ENCODE results near the gene CCDC57.
"Not testable (repeated sequence)": the region's sequence is repeated elsewhere in the genome, so short reads cannot be mapped to it uniquely, and the experiment has no call there.

The CCDC57 gene

DNA sequence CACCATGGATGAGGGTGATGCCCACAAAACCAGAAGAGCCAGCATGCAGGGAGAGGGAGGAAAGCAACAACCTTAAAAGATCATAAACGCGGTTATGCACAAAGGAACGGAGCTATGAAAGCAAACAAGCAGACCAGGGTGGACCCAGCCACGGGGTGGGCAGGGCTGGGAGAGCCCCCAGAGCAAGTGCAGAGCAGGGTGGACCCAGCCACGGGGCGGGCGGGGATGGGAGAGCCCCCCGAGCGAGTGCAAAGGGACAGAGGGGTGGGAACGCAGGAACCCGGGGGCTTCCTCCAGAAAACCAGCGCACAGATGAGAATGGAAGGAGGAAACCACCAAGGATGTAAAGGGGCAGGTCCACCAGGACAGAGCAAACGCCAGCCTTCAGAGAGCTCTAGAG is 33.2 kb downstream of the CCDC57 start:
- DNase-seq (ENCODE audit: low read depth in 2 of 2) = no peak
- TF ChIP-seq, protein P1, sequence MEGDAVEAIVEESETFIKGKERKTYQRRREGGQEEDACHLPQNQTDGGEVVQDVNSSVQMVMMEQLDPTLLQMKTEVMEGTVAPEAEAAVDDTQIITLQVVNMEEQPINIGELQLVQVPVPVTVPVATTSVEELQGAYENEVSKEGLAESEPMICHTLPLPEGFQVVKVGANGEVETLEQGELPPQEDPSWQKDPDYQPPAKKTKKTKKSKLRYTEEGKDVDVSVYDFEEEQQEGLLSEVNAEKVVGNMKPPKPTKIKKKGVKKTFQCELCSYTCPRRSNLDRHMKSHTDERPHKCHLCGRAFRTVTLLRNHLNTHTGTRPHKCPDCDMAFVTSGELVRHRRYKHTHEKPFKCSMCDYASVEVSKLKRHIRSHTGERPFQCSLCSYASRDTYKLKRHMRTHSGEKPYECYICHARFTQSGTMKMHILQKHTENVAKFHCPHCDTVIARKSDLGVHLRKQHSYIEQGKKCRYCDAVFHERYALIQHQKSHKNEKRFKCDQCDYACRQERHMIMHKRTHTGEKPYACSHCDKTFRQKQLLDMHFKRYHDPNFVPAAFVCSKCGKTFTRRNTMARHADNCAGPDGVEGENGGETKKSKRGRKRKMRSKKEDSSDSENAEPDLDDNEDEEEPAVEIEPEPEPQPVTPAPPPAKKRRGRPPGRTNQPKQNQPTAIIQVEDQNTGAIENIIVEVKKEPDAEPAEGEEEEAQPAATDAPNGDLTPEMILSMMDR (IDR thresholded peaks at IDR 0.05; ENCODE audit: low read depth, low read length) = no peak
- no peak overlapping the region for H3K4me3 ChIP-seq (replicated peaks in 1 of 2; ENCODE audit: low read depth in 2 of 2, low read length in 2 of 2)

DNA sequence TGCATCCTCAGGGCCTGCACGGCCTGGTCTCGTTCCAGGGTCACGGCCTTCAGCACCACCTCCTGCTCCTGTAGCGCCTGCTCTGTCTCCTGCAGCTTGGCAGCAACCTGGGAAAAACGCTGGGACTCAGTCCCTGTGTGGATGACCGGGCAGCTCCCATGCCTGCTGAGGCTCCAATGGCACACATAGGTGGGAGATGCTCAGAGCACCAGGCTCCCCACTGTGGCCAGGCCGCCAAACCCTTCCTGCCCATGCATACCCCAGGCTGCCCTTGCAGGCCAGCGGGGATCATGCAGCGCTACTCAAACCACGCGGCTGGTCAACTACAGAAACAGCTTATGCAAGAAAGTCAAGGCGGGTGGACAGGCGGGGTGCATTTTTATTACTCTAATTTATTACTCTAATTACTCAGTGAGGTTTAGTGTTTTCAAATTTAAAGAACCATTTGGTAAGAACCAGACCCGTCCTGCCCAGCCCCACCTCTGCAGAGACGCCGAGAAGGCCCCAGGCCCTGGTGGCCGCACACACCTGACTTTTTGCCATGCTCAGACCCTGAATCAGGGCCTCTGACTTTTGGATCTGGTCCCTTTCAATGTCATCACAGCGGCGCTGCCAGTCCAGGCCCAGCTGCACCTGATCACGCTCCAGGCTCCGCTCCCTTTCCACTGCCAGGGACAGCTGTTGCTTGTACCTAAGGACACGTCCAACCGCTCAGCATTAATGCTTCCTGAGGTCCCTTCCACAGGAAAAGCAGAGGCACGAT is 34.0 kb downstream of the CCDC57 start:
- TF ChIP-seq, protein P1 (IDR thresholded peaks at IDR 0.05; ENCODE audit: low read depth, low read length) = no peak
- DNase-seq (ENCODE audit: low read depth in 2 of 2) = no peak
- H3K4me3 ChIP-seq (replicated peaks in 1 of 2; ENCODE audit: low read depth in 2 of 2, low read length in 2 of 2) = no peak overlapping the region

- TF ChIP-seq, protein P1 (IDR thresholded peaks at IDR 0.05; ENCODE audit: low read depth, low read length) = no peak
- no peak for DNase-seq (ENCODE audit: low read depth in 2 of 2)
- no peak overlapping the region for H3K4me3 ChIP-seq (replicated peaks in 1 of 2; ENCODE audit: low read depth in 2 of 2, low read length in 2 of 2)
Measured at GRCh38 chr17:82177761-82178498, 34.7 kb downstream of the CCDC57 start.

GRCh38 chr17:82177276-82177675 is 35.4 kb downstream of the CCDC57 start:
- TF ChIP-seq, protein P1 (IDR thresholded peaks at IDR 0.05; ENCODE audit: low read depth, low read length) = no peak

DNA sequence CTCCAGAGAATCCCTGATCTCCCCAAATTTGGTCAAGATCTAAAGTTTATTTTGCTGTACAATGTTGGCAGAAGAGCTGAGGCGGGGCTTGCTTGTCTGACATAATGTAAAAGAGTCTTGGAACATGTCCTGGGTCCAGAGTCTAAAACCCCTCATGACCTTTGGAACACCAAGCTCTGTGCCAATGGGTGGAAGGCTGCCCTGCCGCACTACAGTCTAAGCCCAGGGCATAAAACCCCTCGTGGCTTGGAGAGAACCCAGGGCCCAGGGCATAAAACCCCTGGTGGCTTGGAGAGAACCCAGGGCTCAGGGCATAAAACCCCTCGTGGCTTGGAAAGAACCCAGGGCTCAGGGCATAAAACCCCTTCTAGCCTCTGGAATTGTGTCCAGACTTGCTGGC is 36.7 kb downstream of the CCDC57 start:
- no peak overlapping the region for H3K4me3 ChIP-seq (replicated peaks in 1 of 2; ENCODE audit: low read depth in 2 of 2, low read length in 2 of 2)
- TF ChIP-seq, protein P1 (IDR thresholded peaks at IDR 0.05; ENCODE audit: low read depth, low read length) = no peak
- DNase-seq (ENCODE audit: low read depth in 2 of 2) = no peak

More at GRCh38 chr17:82177276-82177675, 35.4 kb downstream of the CCDC57 start:
- no peak overlapping the region for H3K4me3 ChIP-seq (replicated peaks in 1 of 2; ENCODE audit: low read depth in 2 of 2, low read length in 2 of 2)
- no peak for DNase-seq (ENCODE audit: low read depth in 2 of 2)

- DNase-seq (ENCODE audit: low read depth in 2 of 2) = no peak
- TF ChIP-seq, protein P1 (IDR thresholded peaks at IDR 0.05; ENCODE audit: low read depth, low read length) = no peak
- H3K4me3 ChIP-seq (replicated peaks in 1 of 2; ENCODE audit: low read depth in 2 of 2, low read length in 2 of 2) = no peak overlapping the region
Measured at GRCh38 chr17:82175201-82175600, 37.4 kb downstream of the CCDC57 start.

- not testable (repeated sequence) for DNase-seq (ENCODE audit: low read depth in 2 of 2); H3K4me3 ChIP-seq (replicated peaks in 1 of 2; ENCODE audit: low read depth in 2 of 2, low read length in 2 of 2)
Measured at GRCh38 chr17:82174042-82174857, 38.4 kb downstream of the CCDC57 start.

Data from cardiac fibroblast (primary cell).